Nephron (organoid): ENCODE results near the gene RASA3.
"Not testable (repeated sequence)": the region's sequence is repeated elsewhere in the genome, so short reads cannot be mapped to it uniquely, and the experiment has no call there.

Source experiments
- H3K27ac Mint-ChIP-seq, 3 experiments: 2 replicates each; pipeline ENCODE4 v1.8.0; 2020; ENCODE audit warnings: mixed read lengths in 3 of 3, mild to moderate bottlenecking in 2 of 3, moderate library complexity in 1 of 3
- H3K27me3 Mint-ChIP-seq: 2 replicates; pipeline ENCODE4 v1.8.0; 2021; ENCODE audit warnings: low read depth, mild to moderate bottlenecking, moderate library complexity, mixed read lengths
- H3K36me3 Mint-ChIP-seq: 2 replicates; pipeline ENCODE4 v1.8.0; 2020; ENCODE audit warnings: low read depth, mixed read lengths
- H3K4me1 Mint-ChIP-seq: 2 replicates; pipeline ENCODE4 v1.8.0; 2020; ENCODE audit warnings: mixed read lengths
- H3K4me3 Mint-ChIP-seq, 3 experiments: 2 replicates each; pipeline ENCODE4 v1.8.0; 2020; ENCODE audit warnings: mild to moderate bottlenecking in 3 of 3, mixed read lengths in 3 of 3, moderate library complexity in 2 of 3
- H3K9me3 Mint-ChIP-seq: 2 replicates; pipeline ENCODE4 v1.8.0; 2020; ENCODE audit warnings: mixed read lengths
- CTCF ChIP-seq, 3 experiments: fragments of 200-600 bp; sonication (generic); IDR thresholded peaks; one replicate each; pipeline ENCODE4 v1.5.0; 2021; ENCODE audit warnings: antibody characterized with exemption in 3 of 3; ENCODE audit not compliant: unreplicated experiment in 3 of 3

The RASA3 gene

GRCh38 chr13:114132419-114133121 lies at the start of gene RASA3:
TSS of gene RASA3 (minus strand) at chr13:114132623. CDS start at chr13:114132489, 134 bp downstream.
- H3K27ac Mint-ChIP-seq, result peak within 1 kb of the TSS; percentile 89 to 93 (median 91)
- no peaks in the 10 kb centered on the region for H3K9me3 Mint-ChIP-seq
- H3K4me1 Mint-ChIP-seq, result peaks cover 51% of the 10 kb centered on the region
- H3K4me3 Mint-ChIP-seq, result peak within 1 kb of the TSS; percentile 95 to 100 (median 97)
- no peak for TF ChIP-seq CTCF (IDR thresholded peaks at IDR 0.05; ENCODE audit: unreplicated experiment in 3 of 3)
- peaks cover 14% of the 10 kb centered on the region for H3K27me3 Mint-ChIP-seq
- H3K36me3 Mint-ChIP-seq, result no peaks in the 10 kb centered on the region

DNA sequence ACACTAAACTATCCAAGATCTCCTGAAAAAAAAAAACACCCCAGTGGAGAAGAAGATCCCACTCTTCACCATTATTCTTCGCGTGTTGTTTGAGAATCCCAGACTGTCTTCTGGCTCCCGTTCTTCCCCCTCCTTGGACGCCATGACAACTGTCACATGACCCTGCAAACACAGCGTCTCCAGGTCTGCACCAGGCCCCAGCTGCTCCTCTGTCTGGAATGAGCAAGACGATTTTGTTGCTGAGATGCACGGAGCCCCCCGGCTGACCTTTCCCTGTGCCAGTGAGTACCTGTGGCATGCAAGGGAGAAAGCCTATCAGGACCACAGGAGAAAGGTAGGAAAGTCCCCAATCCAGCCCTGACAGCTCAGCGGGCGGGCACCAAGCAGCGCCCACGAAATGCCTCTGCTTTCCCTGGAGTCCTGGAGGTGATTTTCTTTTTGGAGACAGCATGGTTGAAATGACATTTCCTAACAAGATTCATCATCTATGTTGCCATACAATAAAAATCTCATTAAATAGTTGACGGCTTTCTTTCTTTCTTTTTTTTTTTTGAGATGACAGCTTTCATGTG lies 46.8 kb upstream of the RASA3 start, which contains the start of gene CFAP97D2:
TSS of gene CFAP97D2 (plus strand) at position 171 of the 572 bp plus-strand sequence. CDS start at position 245, 74 bp downstream.
- Mint-ChIP-seq H3K4me1 (peaks cover 14% of the 10 kb centered on the region), H3K27ac (peak within 1 kb of the TSS in 1 of 3 experiments; percentile 43), H3K9me3 (peaks cover 7% of the 10 kb centered on the region), H3K27me3 (peaks cover 5% of the 10 kb centered on the region), H3K36me3 (no peaks in the 10 kb centered on the region), H3K4me3 (no peak within 1 kb of the TSS)
- no peak for TF ChIP-seq CTCF (IDR thresholded peaks at IDR 0.05; ENCODE audit: unreplicated experiment in 3 of 3)

- H3K36me3 Mint-ChIP-seq, result no peaks in the 10 kb centered on the region
- H3K27ac Mint-ChIP-seq, result no peak overlapping the region
- H3K27me3 Mint-ChIP-seq, result peaks cover 8% of the 10 kb centered on the region
- H3K4me1 Mint-ChIP-seq, result peaks cover 14% of the 10 kb centered on the region
- H3K9me3 Mint-ChIP-seq, result peaks cover 20% of the 10 kb centered on the region
- TF ChIP-seq CTCF (IDR thresholded peaks at IDR 0.05; ENCODE audit: unreplicated experiment in 3 of 3), result no peak
- no peak overlapping the region for H3K4me3 Mint-ChIP-seq
Measured at GRCh38 chr13:114177245-114178010, 45.0 kb upstream of the RASA3 start.

GRCh38 chr13:114176359-114176902 lies 44.0 kb upstream of the RASA3 start:
- H3K36me3 Mint-ChIP-seq, H3K27me3 Mint-ChIP-seq, H3K27ac Mint-ChIP-seq, H3K4me3 Mint-ChIP-seq: not testable (repeated sequence)
- Mint-ChIP-seq H3K4me1 (peaks cover 14% of the 10 kb centered on the region), H3K9me3 (peaks cover 27% of the 10 kb centered on the region)

- no peak for TF ChIP-seq CTCF (IDR thresholded peaks at IDR 0.05; ENCODE audit: unreplicated experiment in 3 of 3)
- Mint-ChIP-seq H3K27me3 (peaks cover 4% of the 10 kb centered on the region), H3K27ac (no peak overlapping the region), H3K4me1 (peaks cover 9% of the 10 kb centered on the region), H3K36me3 (no peaks in the 10 kb centered on the region), H3K4me3 (no peak overlapping the region), H3K9me3 (peaks cover 33% of the 10 kb centered on the region)
Measured at GRCh38 chr13:114174529-114174961, 42.1 kb upstream of the RASA3 start.

GRCh38 chr13:114173745-114174144 lies 41.3 kb upstream of the RASA3 start:
- Mint-ChIP-seq H3K36me3 (no peaks in the 10 kb centered on the region), H3K27ac (no peak overlapping the region), H3K4me3 (no peak overlapping the region), H3K4me1 (peaks cover 3% of the 10 kb centered on the region), H3K9me3 (peaks cover 33% of the 10 kb centered on the region), H3K27me3 (peaks cover 4% of the 10 kb centered on the region)
- TF ChIP-seq CTCF (IDR thresholded peaks at IDR 0.05; ENCODE audit: unreplicated experiment in 3 of 3), result no peak
